Stimulated activated CD8-positive, alpha-beta memory T cell treated with anti-CD3 and anti-CD28 coated beads, Interleukin-2, amount 100 ng/mL, for 48 hours (primary cell): ENCODE results near the gene UVRAG.
"Not testable (repeated sequence)": the region's sequence is repeated elsewhere in the genome, so short reads cannot be mapped to it uniquely, and the experiment has no call there.

Experiments
- DNase-seq, 2 donors: peaks; one replicate each; pipeline ENCODE4 v3.0.0-alpha.2; 2020; ENCODE audit warnings: low read depth in 2 of 2

The UVRAG gene

DNA sequence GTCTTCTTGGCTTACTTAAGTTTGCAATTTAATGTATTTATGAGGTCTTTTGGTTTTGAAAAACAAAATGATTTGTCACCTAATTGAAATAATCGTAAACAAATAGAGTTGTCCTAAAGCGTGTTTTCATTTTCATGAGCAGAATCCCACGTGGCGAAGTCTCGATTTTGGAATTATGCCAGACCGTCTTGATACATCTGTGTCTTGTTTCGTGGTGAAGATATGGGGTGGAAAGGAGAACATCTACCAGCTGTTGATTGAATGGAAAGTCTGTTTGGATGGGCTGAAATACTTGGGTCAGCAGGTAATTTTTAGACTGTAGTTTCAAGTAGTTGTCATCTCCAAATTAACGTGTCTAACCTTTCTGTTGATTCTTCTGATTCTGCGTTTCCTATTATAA, 64.7 kb downstream of the UVRAG start:
- DNase-seq, result no peak

DNA sequence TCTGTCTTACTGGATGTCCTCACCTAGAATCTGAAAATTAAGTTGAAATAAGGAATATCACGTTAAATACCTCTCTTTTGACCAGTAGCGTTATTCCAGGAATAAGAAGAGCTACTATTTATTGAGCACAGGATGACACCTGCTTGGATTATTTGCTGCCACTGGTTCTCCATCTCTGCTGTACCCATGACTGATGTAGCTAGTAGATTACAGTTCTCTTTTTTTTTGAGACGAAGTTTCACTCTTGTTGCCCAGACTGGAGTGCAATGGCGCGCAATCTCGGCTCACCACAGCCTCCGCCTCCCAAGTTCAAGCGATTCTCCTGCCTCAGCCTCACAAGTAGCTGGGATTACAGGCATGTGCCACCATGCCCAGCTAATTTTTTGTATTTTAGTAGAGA, 65.3 kb downstream of the UVRAG start:
- not testable (repeated sequence) for DNase-seq

DNA sequence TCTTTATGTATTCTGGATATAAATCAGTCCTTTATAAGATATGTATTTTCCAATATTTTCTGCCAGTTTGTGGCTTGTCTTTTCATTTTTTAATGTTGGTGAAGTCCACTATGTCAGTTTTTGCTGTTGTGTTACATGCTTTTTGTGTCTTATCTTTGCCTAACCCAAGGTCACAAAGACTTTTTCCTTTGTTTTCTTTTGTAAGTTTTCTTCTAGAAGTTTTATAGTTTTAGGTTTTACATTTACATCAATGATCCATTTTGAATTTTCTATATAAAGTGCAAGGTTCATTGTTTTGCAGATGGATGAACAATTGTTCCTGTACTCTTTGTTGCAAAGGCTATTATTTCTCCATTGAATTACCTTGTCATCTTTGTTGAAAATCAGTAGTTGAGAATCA, 69.3 kb downstream of the UVRAG start:
- no peak for DNase-seq

DNA sequence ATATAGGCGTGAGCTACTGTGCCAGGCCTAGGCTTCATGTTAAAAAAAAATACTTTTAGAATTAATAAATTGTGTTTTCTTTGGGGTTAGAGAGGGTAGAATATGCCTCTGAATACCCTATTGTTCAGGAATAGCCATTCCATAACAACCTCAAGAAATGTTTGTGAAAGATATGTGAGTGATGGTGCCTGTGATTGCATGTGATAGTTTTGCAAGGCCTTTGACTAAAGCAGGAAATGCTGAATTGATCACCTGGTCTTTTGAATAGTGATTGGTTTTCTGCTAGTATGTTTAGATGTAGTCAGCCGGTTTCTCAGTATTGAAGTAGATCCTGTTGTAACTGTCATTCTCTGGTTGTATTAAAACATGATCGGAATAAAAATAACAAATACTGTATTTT, 73.4 kb downstream of the UVRAG start:
- no peak for DNase-seq

DNA sequence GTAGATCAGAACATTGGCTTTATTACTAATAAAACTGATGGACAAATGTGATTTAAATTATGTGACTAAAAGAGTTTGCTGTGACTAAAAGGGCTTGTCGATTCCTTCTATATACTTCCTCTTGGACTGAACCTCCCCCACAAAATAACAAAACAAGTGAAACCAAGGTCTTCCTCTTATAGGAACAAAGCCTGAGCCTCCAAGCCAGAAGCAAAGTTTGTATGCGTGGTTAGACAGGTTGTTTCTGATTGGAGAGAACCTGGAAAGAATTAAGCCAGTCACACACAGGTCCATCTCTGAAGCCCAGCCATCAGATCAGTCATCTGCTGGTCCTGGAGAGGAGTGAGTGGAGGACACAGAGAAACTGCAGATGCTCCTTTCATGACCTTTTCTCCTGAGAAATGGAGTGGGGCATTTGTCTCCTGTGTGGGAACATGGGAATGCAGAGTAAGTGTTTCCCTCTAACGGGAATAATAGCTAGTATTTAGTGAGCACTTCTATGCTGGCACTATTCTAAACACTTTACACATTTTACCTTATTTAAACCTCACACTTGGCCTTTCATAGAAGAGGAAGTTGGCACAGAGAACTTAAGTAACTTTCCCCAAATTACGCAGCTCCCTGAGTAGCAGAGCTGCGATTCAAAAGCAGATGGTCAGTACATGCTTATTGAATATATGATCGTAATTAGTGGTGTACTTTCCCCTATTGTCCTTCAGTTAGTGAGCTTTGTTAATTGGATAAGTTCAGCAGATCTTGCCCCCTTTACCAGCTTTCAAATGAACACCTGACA, 77.1 kb downstream of the UVRAG start:
- no peak for DNase-seq

DNA sequence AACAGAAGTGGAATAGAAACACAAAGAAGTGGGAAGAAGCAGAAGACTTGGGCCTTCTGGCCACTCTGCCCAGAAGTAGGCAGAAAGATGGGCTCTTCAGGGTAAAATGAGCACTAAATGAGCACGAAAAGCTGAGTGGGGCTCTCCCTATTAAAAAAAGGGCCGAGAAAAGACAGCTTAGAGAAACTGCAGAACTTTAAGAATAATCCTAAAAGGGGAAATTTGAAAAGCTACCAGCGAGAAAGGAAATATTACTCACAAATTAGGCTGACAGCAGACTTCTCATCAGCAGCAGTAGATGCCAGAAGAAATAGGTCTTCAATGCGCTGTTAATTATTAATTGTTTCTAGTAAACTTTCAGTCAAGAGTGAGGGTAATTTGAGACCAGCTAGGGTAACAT, 78.2 kb downstream of the UVRAG start:
- DNase-seq, result no peak

DNA sequence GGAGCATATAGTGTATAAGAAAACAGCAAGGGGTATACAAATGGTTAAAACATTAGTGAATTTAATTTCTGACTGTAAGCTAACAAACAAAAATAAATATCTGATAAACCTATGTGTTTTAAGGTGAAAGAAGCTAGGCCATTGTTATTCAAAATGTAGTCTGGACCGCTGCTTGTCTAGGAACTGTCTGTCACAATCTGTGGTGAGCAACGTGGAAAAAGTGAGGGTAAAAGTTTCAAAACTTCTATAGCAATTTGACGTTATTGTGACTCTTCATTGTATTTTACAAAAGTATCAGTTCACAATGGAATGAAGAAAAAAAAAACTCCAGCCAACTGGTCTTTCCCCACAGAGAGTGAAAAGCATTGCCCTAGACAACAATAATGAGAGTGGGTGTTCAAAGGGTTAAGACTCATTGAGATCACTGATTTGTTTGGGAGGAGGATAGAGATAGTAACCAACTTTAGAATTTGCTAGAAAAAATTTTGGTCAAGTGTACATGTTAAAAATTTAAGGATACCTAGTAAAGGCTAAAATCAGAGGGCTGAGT, 79.1 kb downstream of the UVRAG start:
- DNase-seq, result no peak

DNA sequence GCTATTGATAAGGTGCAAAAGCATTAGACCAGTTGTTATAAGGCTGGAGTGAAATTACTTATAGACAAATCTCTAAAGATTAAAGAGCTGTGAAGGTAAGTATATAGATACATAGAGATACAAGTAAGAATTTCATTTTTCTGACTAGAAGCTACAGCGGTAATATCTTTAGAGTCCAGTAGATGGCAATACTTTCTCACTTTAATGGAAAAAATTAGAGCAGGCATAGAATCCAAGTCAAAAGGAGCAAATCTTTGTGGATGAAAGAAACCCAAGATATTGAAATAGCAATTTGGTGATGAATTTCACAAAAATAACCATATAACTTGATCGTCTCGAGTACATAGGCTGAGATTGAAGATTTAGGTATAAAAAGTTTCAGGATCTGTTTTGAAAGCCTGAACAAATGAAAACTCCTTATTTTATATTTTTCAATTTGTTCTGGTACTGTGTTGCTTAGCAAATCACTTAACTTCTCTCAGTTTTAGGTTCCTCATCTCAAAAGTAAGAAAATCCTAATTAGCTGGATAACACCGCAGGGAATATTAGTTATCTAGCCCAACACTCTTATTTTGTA, 81.9 kb downstream of the UVRAG start:
- DNase-seq, result no peak

DNA sequence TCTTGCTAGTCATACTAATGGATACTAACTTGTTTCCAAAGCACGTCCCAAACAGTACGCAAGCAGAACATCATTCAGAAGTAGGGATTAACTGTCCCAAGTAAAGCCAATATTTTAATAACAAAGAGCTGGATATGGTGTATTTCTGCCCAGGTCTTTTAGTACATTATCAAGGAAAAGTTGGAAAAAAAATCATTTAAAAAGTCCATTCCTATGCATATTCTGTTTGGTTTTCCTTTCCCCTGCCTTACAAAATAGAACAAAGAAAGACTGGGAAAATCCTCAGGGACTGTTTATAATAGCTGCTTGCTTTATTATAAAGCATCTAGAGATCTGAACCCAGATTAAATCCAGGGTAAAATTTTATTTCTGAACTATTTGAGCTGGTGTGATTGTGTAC, 83.9 kb downstream of the UVRAG start:
- no peak for DNase-seq

DNA sequence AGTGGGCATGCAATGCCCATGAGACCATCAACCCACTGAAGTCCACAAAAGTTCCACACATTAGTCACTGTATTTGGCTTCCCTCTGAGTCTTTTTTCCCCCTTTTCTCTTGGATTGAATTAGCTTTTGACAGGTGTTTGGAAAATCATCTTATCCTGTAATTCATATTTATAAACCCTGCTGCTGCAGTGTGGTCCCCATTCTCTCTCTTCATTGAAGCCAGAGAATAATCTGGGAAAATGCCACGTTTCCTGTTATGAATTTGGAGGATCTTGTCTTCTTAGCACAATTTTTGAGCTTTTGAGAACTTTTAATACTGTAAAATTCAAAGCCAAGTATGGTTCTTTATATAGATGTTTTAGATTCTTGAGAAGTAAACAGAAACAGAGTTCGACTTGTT, 84.8 kb downstream of the UVRAG start:
- DNase-seq, result no peak

DNA sequence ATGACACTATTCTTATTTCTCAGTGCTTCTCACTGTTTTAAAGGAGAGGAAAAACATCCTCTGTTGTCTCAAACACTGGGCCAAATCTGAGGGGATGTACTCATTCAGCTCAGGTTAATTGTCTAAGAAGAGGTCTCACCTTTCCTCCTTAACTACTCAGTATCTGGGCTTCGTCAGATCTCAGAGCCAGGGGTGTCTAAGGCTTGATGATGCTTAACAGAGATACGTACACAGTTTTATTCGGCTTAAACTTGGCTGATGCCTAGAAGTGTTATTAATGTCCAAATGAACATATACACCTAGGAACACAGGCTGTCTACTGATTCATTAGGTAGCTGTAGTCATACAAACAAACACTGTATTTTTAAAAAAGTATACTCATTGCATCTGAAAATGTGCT, 85.8 kb downstream of the UVRAG start:
- DNase-seq, result no peak

DNA sequence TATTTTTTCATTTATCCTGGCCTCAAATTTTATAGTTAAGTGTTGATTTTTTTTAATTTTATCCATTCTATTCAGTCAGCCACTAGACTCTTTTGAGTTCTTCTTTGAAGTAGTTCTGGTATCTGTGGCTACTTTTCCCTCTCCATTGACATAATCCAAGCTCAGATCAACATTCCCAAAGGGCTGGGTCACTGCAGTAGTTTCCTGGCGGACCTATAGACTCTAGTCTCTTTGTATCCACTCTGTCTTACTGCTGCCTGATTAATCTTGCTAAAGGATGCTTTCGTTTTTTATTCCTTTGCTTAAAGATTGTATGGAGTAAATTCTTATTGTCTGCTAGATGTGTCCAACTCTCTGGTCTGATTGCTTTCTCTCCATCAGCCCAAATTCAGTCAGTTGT, 87.6 kb downstream of the UVRAG start:
- DNase-seq, result no peak

DNA sequence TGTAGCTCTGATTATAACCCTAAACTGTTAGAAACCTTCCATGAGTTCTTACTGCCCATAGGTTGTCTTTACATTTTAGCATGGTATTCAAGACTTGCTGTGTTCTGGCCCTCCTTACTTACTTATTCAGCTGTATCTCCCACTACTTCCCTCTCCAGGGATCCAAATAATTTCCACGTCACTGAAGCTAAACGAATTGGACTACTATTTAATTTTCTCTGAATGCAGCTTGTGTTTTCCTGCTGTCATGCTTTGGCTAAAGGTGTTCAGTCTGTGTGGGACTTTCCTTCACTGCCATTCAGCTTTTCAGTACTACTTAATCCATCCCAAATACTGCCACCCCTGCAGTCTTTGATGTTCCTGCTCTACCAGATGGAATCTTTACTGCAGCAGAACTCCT, 88.3 kb downstream of the UVRAG start:
- DNase-seq, result no peak

DNA sequence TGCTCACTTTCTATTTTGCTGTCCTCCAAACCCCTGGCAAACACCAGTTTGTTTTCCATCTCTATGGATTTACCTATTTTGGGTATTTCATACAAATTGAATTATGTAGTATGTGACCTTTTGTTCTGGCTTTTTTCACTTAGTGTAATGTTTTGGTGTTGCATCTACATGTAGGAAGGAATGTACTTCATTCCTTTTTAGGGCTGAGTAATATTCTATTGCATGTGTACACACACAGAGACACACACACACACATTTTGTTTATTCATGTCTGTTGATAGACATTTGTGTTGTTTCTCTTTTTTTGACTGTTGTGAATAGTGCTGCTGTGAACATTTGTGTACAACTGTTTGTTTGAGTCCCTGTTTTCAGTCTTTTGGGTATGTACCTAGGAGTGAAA, 90.4 kb downstream of the UVRAG start:
- no peak for DNase-seq

DNA sequence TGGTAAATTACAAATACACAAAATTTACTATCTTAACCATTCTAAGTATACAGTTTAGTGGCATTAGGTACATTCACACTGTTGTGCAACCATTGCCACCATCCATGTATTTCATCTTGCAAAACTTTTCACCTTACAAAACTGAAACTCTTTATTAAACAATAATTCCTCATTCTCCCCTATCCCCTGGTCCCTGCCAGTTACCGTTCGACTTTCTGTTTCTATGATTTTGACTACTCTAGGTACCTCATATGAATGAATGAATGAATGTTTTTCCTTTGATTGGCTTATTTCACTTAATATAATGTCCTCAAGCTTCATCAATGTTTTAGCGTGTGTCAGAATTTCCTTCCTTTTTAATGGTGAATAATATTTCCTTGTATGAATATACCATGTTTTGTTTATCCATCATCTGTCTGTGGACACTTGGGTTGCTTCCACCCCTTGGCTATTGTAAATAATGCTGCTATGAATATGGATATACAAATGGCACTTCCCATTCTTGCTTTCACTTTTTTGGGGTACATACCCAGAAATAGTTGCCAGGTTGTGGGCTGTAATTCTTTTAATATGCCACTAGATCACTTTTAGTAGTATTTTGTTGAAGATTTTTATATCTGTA, 93.0 kb downstream of the UVRAG start:
- no peak for DNase-seq

DNA sequence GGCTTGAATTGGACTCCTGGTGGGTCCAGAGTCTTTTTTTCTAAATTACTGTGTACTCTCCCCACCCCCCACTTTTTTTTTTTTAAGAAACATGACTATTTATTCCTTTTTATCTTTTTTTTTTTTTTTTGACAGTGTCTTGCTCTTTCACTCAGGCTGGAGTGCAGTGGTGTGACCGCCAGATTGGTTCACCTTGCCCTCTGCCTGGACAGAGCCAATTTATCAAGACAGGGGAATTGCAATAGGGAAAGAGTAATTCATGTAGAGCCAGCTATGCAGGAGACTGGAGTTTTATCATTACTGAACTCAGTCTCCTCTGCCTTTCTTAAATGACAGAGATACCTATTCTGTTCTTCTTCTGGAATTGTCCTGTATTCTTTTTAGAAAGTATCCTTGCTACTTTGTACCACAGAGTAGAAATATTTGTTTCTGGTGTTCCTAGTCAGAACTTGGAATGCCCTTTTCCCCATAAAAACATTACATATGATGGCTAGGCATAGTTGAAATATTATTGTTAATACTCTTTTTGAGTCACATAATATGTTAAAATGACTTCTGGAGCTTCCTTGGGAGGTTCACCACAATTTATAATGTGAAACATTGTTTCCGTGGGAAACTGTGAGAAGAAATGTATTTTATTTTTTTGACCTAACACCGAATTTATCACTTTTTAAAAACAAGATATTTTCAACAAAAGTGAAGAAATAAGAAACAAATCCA, 95.6 kb downstream of the UVRAG start:
- no peak for DNase-seq

DNA sequence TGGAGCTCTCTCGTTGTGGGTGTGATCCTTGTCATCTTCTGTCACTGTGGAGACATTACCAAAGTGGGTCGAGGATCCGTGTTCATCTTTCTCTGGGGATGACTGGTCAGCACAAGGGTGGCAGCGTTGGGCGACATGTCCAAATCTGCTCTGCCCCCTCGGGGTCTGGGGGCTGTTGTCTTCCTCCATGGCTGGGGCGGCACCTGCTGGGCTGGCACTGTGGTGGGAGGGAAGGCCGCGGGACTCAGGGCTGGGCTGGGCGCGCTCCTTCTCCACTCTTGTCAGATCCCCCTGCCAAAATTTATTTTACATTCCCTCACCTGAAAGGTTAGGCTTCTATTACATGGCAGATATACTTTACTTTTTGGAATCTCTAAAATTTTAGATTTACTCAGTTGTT, 96.4 kb downstream of the UVRAG start:
- no peak for DNase-seq

DNA sequence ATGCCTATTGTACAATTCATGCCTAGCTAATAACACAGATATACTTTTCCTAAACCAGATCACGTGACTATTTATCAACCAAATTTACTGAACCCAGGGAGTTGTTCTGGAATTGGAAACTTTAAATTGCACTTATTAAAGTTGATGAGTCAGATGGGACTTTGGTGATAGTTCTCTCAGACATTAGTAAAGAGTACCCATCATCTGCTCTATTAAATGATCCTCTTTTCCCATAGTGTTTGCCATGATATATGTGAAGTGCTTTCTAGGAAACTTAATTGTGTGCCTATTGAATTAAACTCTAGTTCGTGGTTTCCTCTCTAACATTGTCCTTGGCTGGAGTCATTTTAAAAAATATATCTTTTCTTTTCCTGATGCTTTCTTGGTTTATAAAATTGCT, 99.0 kb downstream of the UVRAG start:
- no peak for DNase-seq

DNA sequence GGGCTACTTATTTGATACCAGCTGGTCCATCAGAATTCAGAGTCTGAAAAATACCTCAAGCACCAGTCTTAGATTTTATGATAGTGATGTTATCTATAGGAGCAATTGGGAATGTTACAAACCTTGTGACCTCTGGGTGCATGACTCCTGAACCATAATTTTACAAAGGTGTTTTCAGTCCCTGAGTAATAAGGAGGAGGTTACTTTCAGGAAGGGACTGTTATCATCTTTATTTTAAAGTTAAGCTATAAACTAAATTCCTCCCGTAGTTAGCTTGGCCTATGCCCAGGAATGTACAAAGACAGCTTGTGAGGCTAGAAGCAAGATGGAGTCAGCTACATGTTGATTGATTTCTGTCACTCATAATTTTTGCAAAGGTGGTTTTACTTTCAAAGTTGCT, 101.9 kb downstream of the UVRAG start:
- no peak for DNase-seq

DNA sequence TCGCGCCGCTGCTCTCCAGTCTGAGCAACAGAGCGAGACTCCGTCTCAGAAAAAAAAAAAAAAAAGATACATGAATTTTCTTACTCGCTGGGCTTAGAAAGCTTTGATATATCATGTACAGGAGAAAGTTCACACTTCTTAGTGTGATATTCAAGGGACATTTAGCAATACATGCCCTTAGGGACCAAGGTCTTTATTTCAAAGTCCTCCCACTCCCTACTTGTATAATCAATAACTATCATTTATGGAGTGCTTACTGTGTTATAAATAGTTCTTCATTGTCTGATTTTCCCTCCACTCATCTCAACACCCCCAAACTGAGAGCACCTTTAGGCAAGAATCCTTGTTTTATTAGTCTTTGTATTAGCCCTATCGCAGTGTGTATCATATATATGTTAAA, 103.3 kb downstream of the UVRAG start:
- no peak for DNase-seq

DNA sequence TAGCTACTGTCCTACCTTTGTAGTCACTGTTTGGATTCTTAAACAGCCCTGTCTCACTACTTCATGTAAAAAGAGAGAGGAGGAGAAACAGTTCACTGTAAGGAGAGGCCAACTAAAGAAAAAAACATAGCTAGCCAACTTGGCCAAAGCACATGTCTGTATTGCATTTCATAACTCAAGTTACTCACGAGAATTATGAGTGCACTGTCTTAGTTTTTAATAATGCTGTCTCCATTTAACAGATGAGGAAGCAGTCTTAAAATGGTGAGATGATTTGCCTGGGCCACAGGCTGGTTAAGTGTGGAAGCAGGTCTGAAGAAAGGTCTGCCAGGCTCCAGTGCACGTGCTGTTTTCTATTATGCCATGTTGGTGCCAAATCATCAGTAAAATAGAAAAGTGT, 104.5 kb downstream of the UVRAG start:
- DNase-seq, result no peak

DNA sequence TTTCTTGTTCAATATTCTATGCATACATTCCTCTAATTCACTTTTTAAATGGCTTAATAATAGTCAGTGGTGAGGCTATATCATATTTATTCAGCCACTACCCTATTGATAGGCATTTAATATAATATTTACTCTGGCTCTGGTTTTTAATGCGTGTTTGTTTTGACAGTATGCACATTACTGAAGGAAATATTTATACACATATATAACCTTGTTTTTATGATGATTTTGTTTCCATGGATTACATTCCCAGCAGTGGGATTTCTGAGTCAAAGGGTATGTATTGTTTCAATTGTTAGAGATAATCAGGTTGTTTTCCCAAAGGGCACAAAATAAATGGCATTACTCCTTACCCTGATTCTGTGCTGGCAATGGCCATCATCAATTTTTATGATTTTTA, 105.8 kb downstream of the UVRAG start:
- no peak for DNase-seq

DNA sequence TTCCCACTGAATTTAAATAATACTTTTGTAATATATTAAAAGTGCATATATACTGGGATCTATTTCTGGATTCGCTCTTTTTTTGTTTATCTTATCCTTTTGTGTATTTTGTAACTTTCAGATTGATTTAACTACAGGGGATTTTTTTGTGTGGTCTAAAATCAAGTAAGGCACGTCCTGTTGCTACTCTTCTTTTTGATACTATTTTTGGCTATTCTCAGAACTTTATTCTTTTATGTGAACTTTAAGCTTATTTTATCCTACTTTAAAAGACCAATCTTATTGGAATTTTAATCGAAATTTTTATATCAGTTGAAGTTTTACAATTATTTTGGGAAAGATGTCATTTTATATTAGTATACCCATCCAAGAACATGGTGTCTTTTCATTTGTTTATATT, 106.8 kb downstream of the UVRAG start:
- no peak for DNase-seq
